ENCODE measurements around the gene ATP2B2.

DNA sequence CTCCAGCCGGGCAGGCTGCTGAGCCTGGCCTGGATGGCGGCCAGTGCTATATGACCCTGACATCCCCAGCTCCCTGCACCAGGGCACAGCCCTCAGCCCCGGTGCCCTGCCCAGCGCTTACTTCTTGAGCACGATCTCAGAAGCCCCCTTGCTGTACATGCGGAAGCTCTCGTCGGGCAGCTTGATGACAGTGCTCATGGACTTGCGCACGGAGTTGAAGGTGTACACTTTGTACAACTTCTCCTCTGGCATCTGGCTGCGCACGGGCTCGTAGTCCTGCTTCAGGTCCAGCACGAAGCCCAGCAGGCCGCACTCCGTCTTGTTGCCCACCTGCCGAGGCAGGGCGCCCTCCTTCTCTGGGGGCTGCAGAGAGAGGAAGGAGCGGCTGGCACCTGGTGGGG lies 145.6 kb downstream of the ATP2B2 start:
- TF ChIP-seq POLR2AphosphoS5 (IDR thresholded peaks at IDR 0.05; ENCODE audit: low read depth, low read length) (no peak), POLR2A (IDR thresholded peaks at IDR 0.05; ENCODE audit: borderline replicate concordance, extremely low read depth, insufficient read depth, insufficient read length) (no peak), JUND (IDR thresholded peaks at IDR 0.05) (no peak), ELF1 (IDR thresholded peaks at IDR 0.05; ENCODE audit: borderline replicate concordance, low read depth) (no peak), YY1 (IDR thresholded peaks at IDR 0.05; ENCODE audit: extremely low read depth, insufficient replicate concordance, low read depth, low read length) (no peak)
- TF ChIP-seq, protein P1, sequence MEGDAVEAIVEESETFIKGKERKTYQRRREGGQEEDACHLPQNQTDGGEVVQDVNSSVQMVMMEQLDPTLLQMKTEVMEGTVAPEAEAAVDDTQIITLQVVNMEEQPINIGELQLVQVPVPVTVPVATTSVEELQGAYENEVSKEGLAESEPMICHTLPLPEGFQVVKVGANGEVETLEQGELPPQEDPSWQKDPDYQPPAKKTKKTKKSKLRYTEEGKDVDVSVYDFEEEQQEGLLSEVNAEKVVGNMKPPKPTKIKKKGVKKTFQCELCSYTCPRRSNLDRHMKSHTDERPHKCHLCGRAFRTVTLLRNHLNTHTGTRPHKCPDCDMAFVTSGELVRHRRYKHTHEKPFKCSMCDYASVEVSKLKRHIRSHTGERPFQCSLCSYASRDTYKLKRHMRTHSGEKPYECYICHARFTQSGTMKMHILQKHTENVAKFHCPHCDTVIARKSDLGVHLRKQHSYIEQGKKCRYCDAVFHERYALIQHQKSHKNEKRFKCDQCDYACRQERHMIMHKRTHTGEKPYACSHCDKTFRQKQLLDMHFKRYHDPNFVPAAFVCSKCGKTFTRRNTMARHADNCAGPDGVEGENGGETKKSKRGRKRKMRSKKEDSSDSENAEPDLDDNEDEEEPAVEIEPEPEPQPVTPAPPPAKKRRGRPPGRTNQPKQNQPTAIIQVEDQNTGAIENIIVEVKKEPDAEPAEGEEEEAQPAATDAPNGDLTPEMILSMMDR (IDR thresholded peaks at IDR 0.05 in 2 of 3, conservative IDR thresholded peaks at IDR 0.05 in 1 of 3; ENCODE audit: borderline replicate concordance in 1 of 3, insufficient read depth in 1 of 3, low read depth in 2 of 3, low read length in 2 of 3) = no peak
- TF ChIP-seq, protein P2, sequence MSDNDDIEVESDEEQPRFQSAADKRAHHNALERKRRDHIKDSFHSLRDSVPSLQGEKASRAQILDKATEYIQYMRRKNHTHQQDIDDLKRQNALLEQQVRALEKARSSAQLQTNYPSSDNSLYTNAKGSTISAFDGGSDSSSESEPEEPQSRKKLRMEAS (IDR thresholded peaks at IDR 0.05) = no peak
- TF ChIP-seq, protein P3, sequence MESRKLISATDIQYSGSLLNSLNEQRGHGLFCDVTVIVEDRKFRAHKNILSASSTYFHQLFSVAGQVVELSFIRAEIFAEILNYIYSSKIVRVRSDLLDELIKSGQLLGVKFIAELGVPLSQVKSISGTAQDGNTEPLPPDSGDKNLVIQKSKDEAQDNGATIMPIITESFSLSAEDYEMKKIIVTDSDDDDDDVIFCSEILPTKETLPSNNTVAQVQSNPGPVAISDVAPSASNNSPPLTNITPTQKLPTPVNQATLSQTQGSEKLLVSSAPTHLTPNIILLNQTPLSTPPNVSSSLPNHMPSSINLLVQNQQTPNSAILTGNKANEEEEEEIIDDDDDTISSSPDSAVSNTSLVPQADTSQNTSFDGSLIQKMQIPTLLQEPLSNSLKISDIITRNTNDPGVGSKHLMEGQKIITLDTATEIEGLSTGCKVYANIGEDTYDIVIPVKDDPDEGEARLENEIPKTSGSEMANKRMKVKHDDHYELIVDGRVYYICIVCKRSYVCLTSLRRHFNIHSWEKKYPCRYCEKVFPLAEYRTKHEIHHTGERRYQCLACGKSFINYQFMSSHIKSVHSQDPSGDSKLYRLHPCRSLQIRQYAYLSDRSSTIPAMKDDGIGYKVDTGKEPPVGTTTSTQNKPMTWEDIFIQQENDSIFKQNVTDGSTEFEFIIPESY (IDR thresholded peaks at IDR 0.05; ENCODE audit: extremely low read depth, insufficient replicate concordance, low read length) = no peak
- TF ChIP-seq, protein P4, sequence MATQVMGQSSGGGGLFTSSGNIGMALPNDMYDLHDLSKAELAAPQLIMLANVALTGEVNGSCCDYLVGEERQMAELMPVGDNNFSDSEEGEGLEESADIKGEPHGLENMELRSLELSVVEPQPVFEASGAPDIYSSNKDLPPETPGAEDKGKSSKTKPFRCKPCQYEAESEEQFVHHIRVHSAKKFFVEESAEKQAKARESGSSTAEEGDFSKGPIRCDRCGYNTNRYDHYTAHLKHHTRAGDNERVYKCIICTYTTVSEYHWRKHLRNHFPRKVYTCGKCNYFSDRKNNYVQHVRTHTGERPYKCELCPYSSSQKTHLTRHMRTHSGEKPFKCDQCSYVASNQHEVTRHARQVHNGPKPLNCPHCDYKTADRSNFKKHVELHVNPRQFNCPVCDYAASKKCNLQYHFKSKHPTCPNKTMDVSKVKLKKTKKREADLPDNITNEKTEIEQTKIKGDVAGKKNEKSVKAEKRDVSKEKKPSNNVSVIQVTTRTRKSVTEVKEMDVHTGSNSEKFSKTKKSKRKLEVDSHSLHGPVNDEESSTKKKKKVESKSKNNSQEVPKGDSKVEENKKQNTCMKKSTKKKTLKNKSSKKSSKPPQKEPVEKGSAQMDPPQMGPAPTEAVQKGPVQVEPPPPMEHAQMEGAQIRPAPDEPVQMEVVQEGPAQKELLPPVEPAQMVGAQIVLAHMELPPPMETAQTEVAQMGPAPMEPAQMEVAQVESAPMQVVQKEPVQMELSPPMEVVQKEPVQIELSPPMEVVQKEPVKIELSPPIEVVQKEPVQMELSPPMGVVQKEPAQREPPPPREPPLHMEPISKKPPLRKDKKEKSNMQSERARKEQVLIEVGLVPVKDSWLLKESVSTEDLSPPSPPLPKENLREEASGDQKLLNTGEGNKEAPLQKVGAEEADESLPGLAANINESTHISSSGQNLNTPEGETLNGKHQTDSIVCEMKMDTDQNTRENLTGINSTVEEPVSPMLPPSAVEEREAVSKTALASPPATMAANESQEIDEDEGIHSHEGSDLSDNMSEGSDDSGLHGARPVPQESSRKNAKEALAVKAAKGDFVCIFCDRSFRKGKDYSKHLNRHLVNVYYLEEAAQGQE (IDR thresholded peaks at IDR 0.05; ENCODE audit: low read depth) = no peak

Measured in HCT116 (cell line).